Urinary bladder (tissue), 4 donors: Measurements from ENCODE around the gene FRMD6. TPM values are rescaled to one million over a fixed set of nuclear protein-coding genes. Genes with fewer than 3 reads are reported as not detected.

ENCODE experiments used
- DNase-seq: peaks from one replicate; pipeline ENCODE4 v3.0.0-alpha.2; 2015; ENCODE audit errors: extremely low spot score
- H3K27ac ChIP-seq: one replicate; pipeline ENCODE4 v1.5.1; 2013; ENCODE audit warnings: low read depth, mild to moderate bottlenecking, moderate library complexity
- H3K36me3 ChIP-seq: one replicate; pipeline ENCODE4 v1.6.1; 2013; ENCODE audit warnings: mild to moderate bottlenecking, moderate library complexity; ENCODE audit not compliant: insufficient read depth
- H3K4me1 ChIP-seq: one replicate; pipeline ENCODE4 v1.6.1; 2013; ENCODE audit warnings: mild to moderate bottlenecking, moderate library complexity; ENCODE audit not compliant: insufficient read depth
- H3K4me3 ChIP-seq: one replicate; pipeline ENCODE4 v1.5.1; 2013; ENCODE audit warnings: low read depth, low read length
- WGBS: extraction: QIAGEN DNeasy Blood & Tissue Kit; methylation state at CpG from one replicate; pipeline ENCODE4 v1.1.7; 2013; 5-methylcytosine and 5-hydroxymethylcytosine counted together
- polyA plus RNA-seq: library from polyadenylated mRNA; stranded (reverse); fragments of 200-250 nt; gene quantifications from one replicate; pipeline ENCODE4 v1.2.3, GENCODE V29; 2013
- total RNA-seq: library from RNA; depleted of rRNA; stranded (reverse); fragments of >200 nt; gene quantifications from one replicate; pipeline ENCODE4 v1.2.3, GENCODE V29; 2014
- donor health status: healthy with polysubstance abuse.
- donor health status: healthy.

FRMD6 gene
- total and polyA plus RNA-seq, 2 donors, result 34.6 to 133 TPM

GRCh38 chr14:51663783-51664326 is 12.1 kb downstream of the FRMD6 start:
- H3K36me3 ChIP-seq, result peaks cover 2% of the 10 kb centered on the region
- H3K27ac ChIP-seq, result no peak overlapping the region
- no peaks in the 10 kb centered on the region for H3K4me1 ChIP-seq
- DNase-seq, result no peak
- H3K4me3 ChIP-seq, result no peak overlapping the region
- 93% methylated on average over 5 of the region's 5 CpGs for WGBS

- DNase-seq, result no peak
- Histone ChIP-seq H3K4me1 (no peaks in the 10 kb centered on the region), H3K4me3 (no peak overlapping the region), H3K27ac (no peak overlapping the region), H3K36me3 (peaks cover 2% of the 10 kb centered on the region)
- 85% methylated on average over 3 of the region's 3 CpGs for WGBS
Observed at GRCh38 chr14:51666070-51666469, 14.4 kb downstream of the FRMD6 start.

GRCh38 chr14:51666826-51667225 is 15.1 kb downstream of the FRMD6 start:
- Histone ChIP-seq H3K27ac (no peak overlapping the region), H3K36me3 (peaks cover 2% of the 10 kb centered on the region), H3K4me1 (no peaks in the 10 kb centered on the region), H3K4me3 (no peak overlapping the region)
- 79% methylated on average over 4 of the region's 4 CpGs for WGBS
- no peak for DNase-seq

GRCh38 chr14:51668870-51669269 is 17.2 kb downstream of the FRMD6 start:
- H3K27ac ChIP-seq, result no peak overlapping the region
- H3K4me1 ChIP-seq, result no peaks in the 10 kb centered on the region
- 94% methylated on average over 2 of the region's 2 CpGs for WGBS
- no peak for DNase-seq
- no peak overlapping the region for H3K4me3 ChIP-seq
- no peaks in the 10 kb centered on the region for H3K36me3 ChIP-seq

- WGBS, result 88% methylated on average over 5 of the region's 5 CpGs
- no peak overlapping the region for H3K4me3 ChIP-seq
- no peaks in the 10 kb centered on the region for H3K4me1 ChIP-seq
- H3K36me3 ChIP-seq, result no peaks in the 10 kb centered on the region
- no peak for DNase-seq
- H3K27ac ChIP-seq, result no peak overlapping the region
Observed at GRCh38 chr14:51674294-51675002, 22.7 kb downstream of the FRMD6 start.

- Histone ChIP-seq H3K4me3 (no peak overlapping the region), H3K36me3 (no peaks in the 10 kb centered on the region), H3K27ac (no peak overlapping the region), H3K4me1 (no peaks in the 10 kb centered on the region)
- no peak for DNase-seq
Observed at GRCh38 chr14:51676549-51676948, 24.8 kb downstream of the FRMD6 start.

- Histone ChIP-seq H3K27ac (no peak overlapping the region), H3K4me1 (no peaks in the 10 kb centered on the region), H3K4me3 (no peak overlapping the region), H3K36me3 (no peaks in the 10 kb centered on the region)
- whole genome bisulfite sequencing, result 63% methylated on average over 1 of the region's 1 CpG
- DNase-seq, result no peak
Observed at GRCh38 chr14:51677266-51677665, 25.6 kb downstream of the FRMD6 start.

- no peaks in the 10 kb centered on the region for H3K4me1 ChIP-seq
- no peaks in the 10 kb centered on the region for H3K36me3 ChIP-seq
- H3K4me3 ChIP-seq, result no peak overlapping the region
- 87% methylated on average over 2 of the region's 2 CpGs for WGBS
- DNase-seq, result no peak
- H3K27ac ChIP-seq, result no peak overlapping the region
Observed at GRCh38 chr14:51677738-51678137, 26.0 kb downstream of the FRMD6 start.

- no peaks in the 10 kb centered on the region for H3K4me1 ChIP-seq
- 80% methylated on average over 1 of the region's 1 CpG for WGBS
Observed at GRCh38 chr14:51680031-51680430, 28.3 kb downstream of the FRMD6 start.

GRCh38 chr14:51681411-51681810 is 29.7 kb downstream of the FRMD6 start:
- Histone ChIP-seq H3K36me3 (no peaks in the 10 kb centered on the region), H3K27ac (no peak overlapping the region), H3K4me1 (no peaks in the 10 kb centered on the region), H3K4me3 (no peak overlapping the region)
- WGBS, result 63% methylated on average over 1 of the region's 1 CpG
- DNase-seq, result no peak

More at GRCh38 chr14:51680031-51680430, 28.3 kb downstream of the FRMD6 start:
- no peak overlapping the region for H3K4me3 ChIP-seq
- DNase-seq, result no peak
- H3K27ac ChIP-seq, result no peak overlapping the region
- no peaks in the 10 kb centered on the region for H3K36me3 ChIP-seq

- Histone ChIP-seq H3K4me1 (no peaks in the 10 kb centered on the region), H3K27ac (no peak overlapping the region)
- WGBS, result 71% methylated on average over 1 of the region's 1 CpG
Observed at GRCh38 chr14:51682411-51682810, 30.7 kb downstream of the FRMD6 start.

GRCh38 chr14:51684760-51685159 is 33.0 kb downstream of the FRMD6 start:
- Histone ChIP-seq H3K4me3 (no peak overlapping the region), H3K27ac (no peak overlapping the region), H3K36me3 (no peaks in the 10 kb centered on the region), H3K4me1 (no peaks in the 10 kb centered on the region)
- no peak for DNase-seq

More at GRCh38 chr14:51682411-51682810, 30.7 kb downstream of the FRMD6 start:
- no peak for DNase-seq
- H3K36me3 ChIP-seq, result no peaks in the 10 kb centered on the region
- no peak overlapping the region for H3K4me3 ChIP-seq

- 95% methylated on average over 1 of the region's 1 CpG for WGBS
- H3K4me3 ChIP-seq, result no peak overlapping the region
- H3K4me1 ChIP-seq, result peaks cover 2% of the 10 kb centered on the region
- H3K36me3 ChIP-seq, result no peaks in the 10 kb centered on the region
- no peak for DNase-seq
- H3K27ac ChIP-seq, result no peak overlapping the region
Observed at GRCh38 chr14:51691176-51691575, 39.5 kb downstream of the FRMD6 start.

GRCh38 chr14:51692646-51693045 is 40.9 kb downstream of the FRMD6 start:
- WGBS, result 92% methylated on average over 3 of the region's 3 CpGs
- Histone ChIP-seq H3K4me1 (peaks cover 2% of the 10 kb centered on the region), H3K36me3 (no peaks in the 10 kb centered on the region), H3K27ac (no peak overlapping the region), H3K4me3 (no peak overlapping the region)
- no peak for DNase-seq
